Transverse colon (tissue), 3 donors: ENCODE data around the gene ESYT1.

Experiments used
- POLR2A ChIP-seq: fragments of 450-650 bp; IDR thresholded peaks from one replicate; pipeline ENCODE4 v1.6.1; 2016; ENCODE audit warnings: antibody characterized with exemption, mild to moderate bottlenecking, moderate library complexity
- TF ChIP-seq, protein P1 (sequence below), 5 experiments: fragments of 200-600 bp in 3 of 5; fragments of 450-650 bp in 2 of 5; sonication (generic) in 3 of 5; IDR thresholded peaks; 1 replicate in 2 of 5; 2 replicates in 3 of 5; pipeline ENCODE4 v1.5.1; 2016 to 2017; ENCODE audit warnings: antibody characterized with exemption in 5 of 5, inconsistent platforms in 3 of 5, mild to moderate bottlenecking in 2 of 5, moderate library complexity in 1 of 5

DNA sequence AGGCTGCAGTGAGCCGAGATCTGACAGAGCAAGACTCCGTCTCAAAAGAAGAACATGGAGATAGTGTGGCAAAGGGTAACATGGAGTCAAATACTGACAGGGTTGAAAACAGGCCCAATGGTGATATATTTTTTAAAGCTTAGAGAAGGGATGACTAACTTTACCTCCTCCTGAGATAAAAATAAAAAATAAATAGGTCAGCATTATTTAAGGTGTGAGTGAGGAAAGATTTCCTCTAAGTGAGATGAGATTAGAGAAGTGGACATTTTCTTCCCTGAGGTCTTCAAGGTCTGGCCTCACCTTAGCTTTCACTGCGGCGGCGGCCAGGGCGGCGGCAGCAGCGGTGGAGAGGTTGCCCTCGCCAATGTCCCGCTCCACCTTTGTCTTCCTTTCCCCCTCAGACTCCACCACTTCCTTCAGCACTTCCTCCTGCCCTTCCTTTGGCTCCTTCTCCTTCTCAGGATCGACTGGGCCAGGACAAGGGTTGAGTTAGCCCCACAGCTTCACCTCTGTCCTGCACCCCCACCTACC is 41.2 kb downstream of the ESYT1 start:
- TF ChIP-seq, protein P1, sequence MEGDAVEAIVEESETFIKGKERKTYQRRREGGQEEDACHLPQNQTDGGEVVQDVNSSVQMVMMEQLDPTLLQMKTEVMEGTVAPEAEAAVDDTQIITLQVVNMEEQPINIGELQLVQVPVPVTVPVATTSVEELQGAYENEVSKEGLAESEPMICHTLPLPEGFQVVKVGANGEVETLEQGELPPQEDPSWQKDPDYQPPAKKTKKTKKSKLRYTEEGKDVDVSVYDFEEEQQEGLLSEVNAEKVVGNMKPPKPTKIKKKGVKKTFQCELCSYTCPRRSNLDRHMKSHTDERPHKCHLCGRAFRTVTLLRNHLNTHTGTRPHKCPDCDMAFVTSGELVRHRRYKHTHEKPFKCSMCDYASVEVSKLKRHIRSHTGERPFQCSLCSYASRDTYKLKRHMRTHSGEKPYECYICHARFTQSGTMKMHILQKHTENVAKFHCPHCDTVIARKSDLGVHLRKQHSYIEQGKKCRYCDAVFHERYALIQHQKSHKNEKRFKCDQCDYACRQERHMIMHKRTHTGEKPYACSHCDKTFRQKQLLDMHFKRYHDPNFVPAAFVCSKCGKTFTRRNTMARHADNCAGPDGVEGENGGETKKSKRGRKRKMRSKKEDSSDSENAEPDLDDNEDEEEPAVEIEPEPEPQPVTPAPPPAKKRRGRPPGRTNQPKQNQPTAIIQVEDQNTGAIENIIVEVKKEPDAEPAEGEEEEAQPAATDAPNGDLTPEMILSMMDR (IDR thresholded peaks at IDR 0.05), result no peak
- no peak for TF ChIP-seq POLR2A
